K562 (cell line): ENCODE data around the gene PCDHGB1.

Experiments used
- CBX2 ChIP-seq: fragments of 200-600 bp; sonication (generic); IDR thresholded peaks from one replicate; pipeline ENCODE4 v1.6.1; 2012; ENCODE audit warnings: mild to moderate bottlenecking, low read length, inconsistent platforms; ENCODE audit not compliant: insufficient read depth, poor library complexity, severe bottlenecking
- GABPA ChIP-seq: fragments of 200-800 bp; sonication (Bioruptor generic); conservative IDR thresholded peaks from 2 replicates; pipeline ENCODE4 v1.6.1; 2016; ENCODE audit warnings: low read depth, missing genetic modification characterization, missing compliant biosample characterization
- POLR2A ChIP-seq: fragments of 450-650 bp; conservative IDR thresholded peaks from 2 replicates; pipeline ENCODE4 v1.6.1; 2016
- SP2 ChIP-seq: IDR thresholded peaks from 2 replicates; pipeline ENCODE4 v1.6.1; 2011; ENCODE audit warnings: mild to moderate bottlenecking, low read depth, low read length, moderate library complexity; ENCODE audit not compliant: poor library complexity, severe bottlenecking; ENCODE audit errors: extremely low read depth
- TF ChIP-seq, protein P1 (sequence below), 3 experiments: IDR thresholded peaks in 2 of 3; conservative IDR thresholded peaks in 1 of 3; 2 replicates each; pipeline ENCODE4 v1.5.1; 2011 to 2012; ENCODE audit warnings: low read length in 3 of 3, mild to moderate bottlenecking in 3 of 3, control low read depth in 2 of 3, improper control_type of control experiment in 1 of 3, inconsistent platforms in 1 of 3, low read depth in 1 of 3, mixed read lengths in 1 of 3, moderate library complexity in 1 of 3; ENCODE audit not compliant: insufficient read depth in 2 of 3
- TF ChIP-seq, protein P2 (sequence below), 2 experiments: fragments of 250-450 bp in 1 of 2; fragments of 450-650 bp in 1 of 2; sonication (Bioruptor Pico) in 1 of 2; IDR thresholded peaks; 2 replicates each; pipeline versions ENCODE4 v1.6.1 to v1.8.0; 2016 to 2021; ENCODE audit warnings: mild to moderate bottlenecking in 2 of 2, moderate library complexity in 2 of 2, missing compliant biosample characterization in 1 of 2, missing genetic modification characterization in 1 of 2
- TF ChIP-seq, protein P3 (sequence below): sonication (generic); formaldehyde crosslinking; IDR thresholded peaks from 2 replicates; pipeline ENCODE4 v1.8.0; 2023; ENCODE audit warnings: missing genetic modification reagents, mild to moderate bottlenecking, borderline replicate concordance

DNA sequence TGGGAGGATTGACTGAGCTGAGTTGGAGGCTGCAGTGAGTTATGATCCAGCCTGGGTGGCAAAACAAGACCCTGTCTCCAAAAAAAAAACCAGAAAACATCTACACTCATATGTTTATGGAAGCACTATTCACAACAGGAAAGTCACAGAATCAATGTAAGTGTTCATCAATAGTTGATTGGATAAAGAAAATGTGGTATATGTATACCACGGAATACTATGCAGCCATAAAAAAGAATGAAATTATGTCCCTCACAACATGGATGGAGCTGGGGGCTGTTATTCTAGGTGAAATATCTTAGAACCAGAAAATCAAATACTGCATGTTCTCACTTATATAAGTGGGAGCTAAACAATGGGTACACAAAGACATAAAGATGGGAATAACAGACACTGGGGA lies 43.3 kb upstream of the PCDHGB1 start:
- TF ChIP-seq SP2 (no peak), POLR2A (no peak), GABPA (tag) (no peak), CBX2 (no peak)
- TF ChIP-seq, protein P1, sequence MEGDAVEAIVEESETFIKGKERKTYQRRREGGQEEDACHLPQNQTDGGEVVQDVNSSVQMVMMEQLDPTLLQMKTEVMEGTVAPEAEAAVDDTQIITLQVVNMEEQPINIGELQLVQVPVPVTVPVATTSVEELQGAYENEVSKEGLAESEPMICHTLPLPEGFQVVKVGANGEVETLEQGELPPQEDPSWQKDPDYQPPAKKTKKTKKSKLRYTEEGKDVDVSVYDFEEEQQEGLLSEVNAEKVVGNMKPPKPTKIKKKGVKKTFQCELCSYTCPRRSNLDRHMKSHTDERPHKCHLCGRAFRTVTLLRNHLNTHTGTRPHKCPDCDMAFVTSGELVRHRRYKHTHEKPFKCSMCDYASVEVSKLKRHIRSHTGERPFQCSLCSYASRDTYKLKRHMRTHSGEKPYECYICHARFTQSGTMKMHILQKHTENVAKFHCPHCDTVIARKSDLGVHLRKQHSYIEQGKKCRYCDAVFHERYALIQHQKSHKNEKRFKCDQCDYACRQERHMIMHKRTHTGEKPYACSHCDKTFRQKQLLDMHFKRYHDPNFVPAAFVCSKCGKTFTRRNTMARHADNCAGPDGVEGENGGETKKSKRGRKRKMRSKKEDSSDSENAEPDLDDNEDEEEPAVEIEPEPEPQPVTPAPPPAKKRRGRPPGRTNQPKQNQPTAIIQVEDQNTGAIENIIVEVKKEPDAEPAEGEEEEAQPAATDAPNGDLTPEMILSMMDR (IDR thresholded peaks at IDR 0.05 in 2 of 3, conservative IDR thresholded peaks at IDR 0.05 in 1 of 3; ENCODE audit: insufficient read depth in 2 of 3, low read depth in 1 of 3, low read length in 3 of 3), result no peak
- TF ChIP-seq, protein P2, sequence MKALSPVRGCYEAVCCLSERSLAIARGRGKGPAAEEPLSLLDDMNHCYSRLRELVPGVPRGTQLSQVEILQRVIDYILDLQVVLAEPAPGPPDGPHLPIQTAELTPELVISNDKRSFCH (CRISPR knock-in tag; IDR thresholded peaks at IDR 0.05), result no peak
- TF ChIP-seq, protein P2 (tag; IDR thresholded peaks at IDR 0.05), result no peak
- TF ChIP-seq, protein P3, sequence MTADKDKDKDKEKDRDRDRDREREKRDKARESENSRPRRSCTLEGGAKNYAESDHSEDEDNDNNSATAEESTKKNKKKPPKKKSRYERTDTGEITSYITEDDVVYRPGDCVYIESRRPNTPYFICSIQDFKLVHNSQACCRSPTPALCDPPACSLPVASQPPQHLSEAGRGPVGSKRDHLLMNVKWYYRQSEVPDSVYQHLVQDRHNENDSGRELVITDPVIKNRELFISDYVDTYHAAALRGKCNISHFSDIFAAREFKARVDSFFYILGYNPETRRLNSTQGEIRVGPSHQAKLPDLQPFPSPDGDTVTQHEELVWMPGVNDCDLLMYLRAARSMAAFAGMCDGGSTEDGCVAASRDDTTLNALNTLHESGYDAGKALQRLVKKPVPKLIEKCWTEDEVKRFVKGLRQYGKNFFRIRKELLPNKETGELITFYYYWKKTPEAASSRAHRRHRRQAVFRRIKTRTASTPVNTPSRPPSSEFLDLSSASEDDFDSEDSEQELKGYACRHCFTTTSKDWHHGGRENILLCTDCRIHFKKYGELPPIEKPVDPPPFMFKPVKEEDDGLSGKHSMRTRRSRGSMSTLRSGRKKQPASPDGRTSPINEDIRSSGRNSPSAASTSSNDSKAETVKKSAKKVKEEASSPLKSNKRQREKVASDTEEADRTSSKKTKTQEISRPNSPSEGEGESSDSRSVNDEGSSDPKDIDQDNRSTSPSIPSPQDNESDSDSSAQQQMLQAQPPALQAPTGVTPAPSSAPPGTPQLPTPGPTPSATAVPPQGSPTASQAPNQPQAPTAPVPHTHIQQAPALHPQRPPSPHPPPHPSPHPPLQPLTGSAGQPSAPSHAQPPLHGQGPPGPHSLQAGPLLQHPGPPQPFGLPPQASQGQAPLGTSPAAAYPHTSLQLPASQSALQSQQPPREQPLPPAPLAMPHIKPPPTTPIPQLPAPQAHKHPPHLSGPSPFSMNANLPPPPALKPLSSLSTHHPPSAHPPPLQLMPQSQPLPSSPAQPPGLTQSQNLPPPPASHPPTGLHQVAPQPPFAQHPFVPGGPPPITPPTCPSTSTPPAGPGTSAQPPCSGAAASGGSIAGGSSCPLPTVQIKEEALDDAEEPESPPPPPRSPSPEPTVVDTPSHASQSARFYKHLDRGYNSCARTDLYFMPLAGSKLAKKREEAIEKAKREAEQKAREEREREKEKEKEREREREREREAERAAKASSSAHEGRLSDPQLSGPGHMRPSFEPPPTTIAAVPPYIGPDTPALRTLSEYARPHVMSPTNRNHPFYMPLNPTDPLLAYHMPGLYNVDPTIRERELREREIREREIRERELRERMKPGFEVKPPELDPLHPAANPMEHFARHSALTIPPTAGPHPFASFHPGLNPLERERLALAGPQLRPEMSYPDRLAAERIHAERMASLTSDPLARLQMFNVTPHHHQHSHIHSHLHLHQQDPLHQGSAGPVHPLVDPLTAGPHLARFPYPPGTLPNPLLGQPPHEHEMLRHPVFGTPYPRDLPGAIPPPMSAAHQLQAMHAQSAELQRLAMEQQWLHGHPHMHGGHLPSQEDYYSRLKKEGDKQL (CRISPR knock-in tag), result no peak
